Astrocyte (in vitro differentiated cells and primary cell): ENCODE data around the gene GLP2R. TPM values are rescaled to one million over a fixed set of nuclear protein-coding genes. Genes with fewer than 3 reads are reported as not detected.

Experiments
- DNase-seq: peaks from one replicate; pipeline ENCODE4 v3.0.0-alpha.2; 2010; ENCODE audit warnings: low read depth
- FAIRE-seq: peaks from 2 replicates; lab custom pipeline; 2011; peaks lifted over from hg19 to GRCh38; lab: Jason Lieb, UNC
- H2AFZ ChIP-seq: 2 replicates; pipeline ENCODE4 v1.6.0; 2012; ENCODE audit warnings: low read depth, low read length, inconsistent platforms
- H3K27ac ChIP-seq: 2 replicates; pipeline ENCODE4 v1.5.1; 2011; ENCODE audit warnings: low read depth, low read length, inconsistent platforms
- H3K27me3 ChIP-seq: 2 replicates; pipeline ENCODE4 v1.6.0; 2011; ENCODE audit warnings: low read length, inconsistent platforms; ENCODE audit not compliant: insufficient read depth
- H3K36me3 ChIP-seq: 2 replicates; pipeline ENCODE4 v1.5.1; 2011; ENCODE audit warnings: low read length, inconsistent platforms; ENCODE audit not compliant: insufficient read depth
- H3K4me1 ChIP-seq: 2 replicates; pipeline ENCODE4 v1.5.1; 2011; ENCODE audit warnings: low read length, inconsistent platforms; ENCODE audit not compliant: insufficient read depth
- H3K4me2 ChIP-seq: 2 replicates; pipeline ENCODE4 v1.6.0; 2012; ENCODE audit warnings: low read length, inconsistent platforms
- H3K4me3 ChIP-seq: 2 replicates; pipeline ENCODE4 v1.5.1; 2011; ENCODE audit warnings: low read depth, mild to moderate bottlenecking, low read length, inconsistent platforms; ENCODE audit not compliant: insufficient read depth
- H3K79me2 ChIP-seq: 2 replicates; pipeline ENCODE4 v1.6.0; 2012; ENCODE audit warnings: mild to moderate bottlenecking, low read length, inconsistent platforms; ENCODE audit not compliant: insufficient read depth
- H3K9ac ChIP-seq: 2 replicates; pipeline ENCODE4 v1.6.0; 2012; ENCODE audit warnings: mild to moderate bottlenecking, low read length, inconsistent platforms
- H3K9me3 ChIP-seq: 2 replicates; pipeline ENCODE4 v1.5.1; 2012; ENCODE audit warnings: low read depth, mild to moderate bottlenecking, low read length, inconsistent platforms; ENCODE audit not compliant: insufficient read depth
- H4K20me1 ChIP-seq: 2 replicates; pipeline ENCODE4 v1.6.0; 2012; ENCODE audit warnings: low read length, inconsistent platforms; ENCODE audit not compliant: insufficient read depth
- H3K27ac Mint-ChIP-seq: one replicate; pipeline ENCODE4 v1.8.0; 2021; ENCODE audit warnings: mild to moderate bottlenecking, mixed read lengths; ENCODE audit not compliant: unreplicated experiment
- H3K27me3 Mint-ChIP-seq: one replicate; pipeline ENCODE4 v1.8.0; 2021; ENCODE audit warnings: low read depth, mixed read lengths; ENCODE audit not compliant: unreplicated experiment
- H3K36me3 Mint-ChIP-seq: one replicate; pipeline ENCODE4 v1.8.0; 2021; ENCODE audit warnings: low read depth, mixed read lengths; ENCODE audit not compliant: unreplicated experiment
- H3K4me1 Mint-ChIP-seq: one replicate; pipeline ENCODE4 v1.8.0; 2021; ENCODE audit warnings: low read depth, mixed read lengths; ENCODE audit not compliant: unreplicated experiment
- H3K4me3 Mint-ChIP-seq: one replicate; pipeline ENCODE4 v1.8.0; 2021; ENCODE audit warnings: mild to moderate bottlenecking, moderate library complexity, mixed read lengths; ENCODE audit not compliant: unreplicated experiment
- H3K9me3 Mint-ChIP-seq: one replicate; pipeline ENCODE4 v1.8.0; 2021; ENCODE audit warnings: mild to moderate bottlenecking, mixed read lengths; ENCODE audit not compliant: unreplicated experiment
- EZH2 ChIP-seq: IDR thresholded peaks from 2 replicates; pipeline ENCODE4 v1.6.1; 2012; ENCODE audit warnings: mild to moderate bottlenecking, low read length, inconsistent platforms; ENCODE audit not compliant: insufficient read depth
- total RNA-seq: library from RNA; stranded (reverse); gene quantifications from 2 replicates; pipeline ENCODE4 v1.2.1, GENCODE V29; 2021
- TF ChIP-seq, protein P1 (sequence below): IDR thresholded peaks from 2 replicates; pipeline ENCODE4 v1.5.1; 2011; ENCODE audit warnings: low read depth, mild to moderate bottlenecking, inconsistent platforms, low read length, moderate library complexity; ENCODE audit not compliant: insufficient read depth

Gene GLP2R
- total RNA-seq, 1 donor from 2014 or later, result 0.41 TPM

DNA sequence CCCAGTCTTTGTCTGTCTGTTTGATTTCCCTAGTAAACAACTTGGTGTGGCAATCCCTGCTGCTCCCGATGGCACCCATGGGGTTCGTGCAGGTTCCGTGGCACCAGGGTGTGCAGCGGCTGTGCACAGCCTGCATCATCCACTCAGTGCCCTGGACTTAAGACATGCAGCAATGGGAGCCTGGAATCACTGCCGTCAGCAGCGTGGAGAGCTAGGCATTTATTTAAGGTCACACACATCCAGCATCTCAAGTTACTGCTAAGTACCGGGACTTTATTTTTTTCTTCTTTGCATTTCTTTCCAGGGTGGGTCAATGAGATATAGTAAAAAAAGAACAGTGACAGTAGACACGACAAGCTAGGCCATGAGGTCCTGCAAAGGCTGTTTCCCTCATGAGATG is 37.1 kb upstream of the GLP2R start:
- Mint-ChIP-seq H3K36me3 (no peaks in the 10 kb centered on the region), H3K4me1 (no peaks in the 10 kb centered on the region), H3K27me3 (peaks cover 18% of the 10 kb centered on the region), H3K27ac (no peak overlapping the region), H3K4me3 (no peak overlapping the region), H3K9me3 (no peaks in the 10 kb centered on the region)
- Histone ChIP-seq H3K27me3 (peaks cover 2% of the 10 kb centered on the region), H3K4me2 (no peak overlapping the region), H3K36me3 (no peaks in the 10 kb centered on the region), H3K4me1 (no peaks in the 10 kb centered on the region), H3K79me2 (no peaks in the 10 kb centered on the region), H3K9me3 (no peaks in the 10 kb centered on the region), H3K9ac (no peak overlapping the region), H3K4me3 (no peak overlapping the region), H2AFZ (no peak overlapping the region), H3K27ac (no peak overlapping the region), H4K20me1 (no peaks in the 10 kb centered on the region)
- FAIRE-seq (no peak), DNase-seq (no peak)
- no peak for TF ChIP-seq EZH2
- TF ChIP-seq, protein P1, sequence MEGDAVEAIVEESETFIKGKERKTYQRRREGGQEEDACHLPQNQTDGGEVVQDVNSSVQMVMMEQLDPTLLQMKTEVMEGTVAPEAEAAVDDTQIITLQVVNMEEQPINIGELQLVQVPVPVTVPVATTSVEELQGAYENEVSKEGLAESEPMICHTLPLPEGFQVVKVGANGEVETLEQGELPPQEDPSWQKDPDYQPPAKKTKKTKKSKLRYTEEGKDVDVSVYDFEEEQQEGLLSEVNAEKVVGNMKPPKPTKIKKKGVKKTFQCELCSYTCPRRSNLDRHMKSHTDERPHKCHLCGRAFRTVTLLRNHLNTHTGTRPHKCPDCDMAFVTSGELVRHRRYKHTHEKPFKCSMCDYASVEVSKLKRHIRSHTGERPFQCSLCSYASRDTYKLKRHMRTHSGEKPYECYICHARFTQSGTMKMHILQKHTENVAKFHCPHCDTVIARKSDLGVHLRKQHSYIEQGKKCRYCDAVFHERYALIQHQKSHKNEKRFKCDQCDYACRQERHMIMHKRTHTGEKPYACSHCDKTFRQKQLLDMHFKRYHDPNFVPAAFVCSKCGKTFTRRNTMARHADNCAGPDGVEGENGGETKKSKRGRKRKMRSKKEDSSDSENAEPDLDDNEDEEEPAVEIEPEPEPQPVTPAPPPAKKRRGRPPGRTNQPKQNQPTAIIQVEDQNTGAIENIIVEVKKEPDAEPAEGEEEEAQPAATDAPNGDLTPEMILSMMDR, result no peak

DNA sequence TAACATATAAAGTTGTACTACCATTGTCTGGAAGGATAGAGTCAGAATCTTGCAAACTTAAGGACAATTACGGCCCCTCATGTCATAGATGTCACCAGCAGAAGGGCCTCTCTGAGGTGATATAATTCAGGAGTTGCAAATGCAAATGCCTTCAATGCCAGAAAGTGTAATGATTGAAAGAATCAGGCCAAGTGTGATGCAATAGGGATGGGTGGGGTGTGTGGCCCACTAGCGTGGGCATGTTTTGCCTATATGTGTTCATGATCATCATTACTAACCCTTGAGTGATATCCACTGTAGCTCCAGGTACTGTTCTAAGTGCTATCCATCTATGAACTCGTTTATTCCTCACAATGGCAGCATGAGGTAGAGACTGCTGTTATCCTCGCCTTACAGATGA is 35.4 kb upstream of the GLP2R start:
- H2AFZ ChIP-seq, result no peak overlapping the region
- H3K9me3 ChIP-seq, result no peaks in the 10 kb centered on the region
- Mint-ChIP-seq H3K27me3 (peaks cover 25% of the 10 kb centered on the region), H3K4me1 (no peaks in the 10 kb centered on the region), H3K9me3 (no peaks in the 10 kb centered on the region), H3K4me3 (no peak overlapping the region), H3K27ac (no peak overlapping the region), H3K36me3 (no peaks in the 10 kb centered on the region)
- no peaks in the 10 kb centered on the region for H3K4me1 ChIP-seq
- no peak overlapping the region for H3K27ac ChIP-seq
- H3K27me3 ChIP-seq, result peaks cover 2% of the 10 kb centered on the region
- DNase-seq (no peak), FAIRE-seq (no peak)
- no peak overlapping the region for H3K9ac ChIP-seq
- H3K36me3 ChIP-seq, result no peaks in the 10 kb centered on the region
- no peak for TF ChIP-seq EZH2
- TF ChIP-seq, protein P1, result no peak
- H4K20me1 ChIP-seq, result no peaks in the 10 kb centered on the region
- no peaks in the 10 kb centered on the region for H3K79me2 ChIP-seq
- no peak overlapping the region for H3K4me2 ChIP-seq
- H3K4me3 ChIP-seq, result no peak overlapping the region

DNA sequence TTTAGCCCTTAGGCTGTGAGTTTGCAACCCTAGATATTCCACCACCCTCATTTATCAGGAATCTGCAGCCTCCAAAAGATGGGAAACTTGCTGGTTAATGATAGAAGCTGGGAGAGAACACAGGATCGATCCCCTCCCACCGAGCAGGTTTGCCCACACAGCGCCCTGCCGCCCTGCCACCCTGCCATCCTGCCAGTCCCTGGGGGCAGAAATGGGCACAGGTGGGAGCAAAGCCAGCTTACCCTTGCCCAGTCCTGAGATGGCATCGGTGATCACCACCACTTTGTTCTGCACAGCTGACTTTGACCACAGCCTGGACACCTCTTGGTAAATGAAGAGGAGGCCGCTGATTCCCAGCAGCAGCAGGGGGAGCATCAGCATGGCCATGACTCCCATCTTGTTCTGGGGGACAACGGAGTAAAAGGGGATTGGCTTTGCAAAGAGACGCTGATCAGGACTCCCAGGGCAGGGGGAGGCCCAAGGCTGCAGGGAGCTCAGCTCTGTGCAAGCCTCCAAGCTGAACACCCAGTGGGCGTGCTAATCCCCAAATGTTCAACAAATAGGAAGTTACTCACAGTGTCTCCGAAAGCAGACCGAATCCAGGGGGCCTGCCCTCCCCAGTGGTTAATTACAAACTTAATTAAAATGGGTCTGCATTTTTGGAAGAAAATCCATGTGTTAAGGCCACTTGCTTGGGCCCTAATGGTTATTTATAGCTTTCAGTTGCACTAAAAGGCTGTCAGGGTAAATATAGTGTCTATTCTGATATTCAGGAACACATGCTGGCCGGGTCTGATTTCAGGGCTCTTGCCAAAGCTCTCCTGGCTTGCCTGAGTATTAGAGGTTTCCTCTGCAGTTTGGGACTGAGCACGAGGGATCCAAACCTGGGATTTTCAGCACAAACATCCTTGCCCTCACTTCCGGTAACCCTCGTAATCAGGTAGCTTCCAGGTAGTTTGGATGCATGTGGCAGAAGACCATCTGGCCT is 34.5 kb upstream of the GLP2R start, which contains the start of gene DHRS7C:
Gene DHRS7C (minus strand): TSS at position 704 of the 988 bp plus-strand sequence. CDS start 308 bp downstream, at position 396.
- Mint-ChIP-seq H3K4me3 (no peak within 1 kb of the TSS), H3K27me3 (peaks cover 25% of the 10 kb centered on the region), H3K36me3 (no peaks in the 10 kb centered on the region), H3K27ac (no peak within 1 kb of the TSS), H3K9me3 (no peaks in the 10 kb centered on the region), H3K4me1 (no peaks in the 10 kb centered on the region)
- FAIRE-seq (no peak), DNase-seq (no peak)
- Histone ChIP-seq H3K4me3 (no peak within 1 kb of the TSS), H2AFZ (no peak within 1 kb of the TSS), H3K79me2 (no peaks in the 10 kb centered on the region), H3K27me3 (peaks cover 2% of the 10 kb centered on the region), H3K9ac (no peak within 1 kb of the TSS), H3K27ac (no peak within 1 kb of the TSS), H3K4me2 (no peak within 1 kb of the TSS), H3K4me1 (no peaks in the 10 kb centered on the region), H3K36me3 (no peaks in the 10 kb centered on the region), H4K20me1 (no peaks in the 10 kb centered on the region), H3K9me3 (no peaks in the 10 kb centered on the region)
- TF ChIP-seq, protein P1, result no peak
- TF ChIP-seq EZH2, result no peak
